Right lobe of liver (tissue), 4 donors: ENCODE data around the gene KLHL2.
A peak's percentile ranks its signal among the peaks of the same experiment; 100 is the strongest.

Source experiments
- CTCF ChIP-seq, 4 donors: fragments of 200-600 bp in 3 of 4; fragments of 450-650 bp in 1 of 4; IDR thresholded peaks; one replicate each; pipeline versions ENCODE4 v1.5.1 to v1.8.0; 2016 to 2022; ENCODE audit warnings: antibody characterized with exemption in 4 of 4, mild to moderate bottlenecking in 2 of 4
- POLR2A ChIP-seq: fragments of 450-650 bp; IDR thresholded peaks from one replicate; pipeline ENCODE4 v1.6.1; 2017; ENCODE audit warnings: antibody characterized with exemption, mild to moderate bottlenecking
- donor health status: DM: no; HTN: no; CAD: no.
- donor health status: DM: no; HTN: no; CAD: no.
- donor health status: DM: no; HTN: yes; CAD: no.

- peak; percentile 30 to 59 (median 44) for TF ChIP-seq CTCF (IDR thresholded peaks at IDR 0.05)
- TF ChIP-seq POLR2A, result no peak
These were observed 148.5 kb downstream of the KLHL2 start for GRCh38 chr4:165355900-165356300.
